HepG2 (cell line): ENCODE results near the gene KRT33A. TPM values are rescaled to one million over a fixed set of nuclear protein-coding genes. Genes with fewer than 3 reads are reported as not detected.

ENCODE experiments used
- ATAC-seq: fragments of 200-7000 bp; cut with Tn5 transposase; 3 replicates; pipeline ENCODE4 v1.9.1; 2020; ENCODE audit warnings: mild to moderate bottlenecking, moderate library complexity
- BruUV-seq: library from RNA; stranded (reverse); fragments of 400-500 nt; replicated peaks from 2 replicates; lab custom pipeline; 2021; lab: Mats Ljungman, UMichigan
- CTCF ChIA-PET: fragments of 300-600 bp; formaldehyde crosslinking; extraction: SDS; loops from one replicate; lab custom pipeline; 2021; ENCODE audit warnings: low total read pairs, inconsistent platforms, low intra/inter-chr PET ratio; lab: Yijun Ruan, JAX
- POLR2A ChIA-PET: fragments of 350-600 bp; sonication (Branson Sonifier 250); formaldehyde crosslinking; loops from one replicate; lab custom pipeline; 2020; ENCODE audit warnings: antibody characterized with exemption, inconsistent platforms; lab: Yijun Ruan, JAX
- DNase-seq: peaks from one replicate; pipeline ENCODE4 v3.0.0-alpha.2; 2015; ENCODE audit warnings: low spot score
- FAIRE-seq: peaks from 3 replicates; lab custom pipeline; 2011; peaks lifted over from hg19 to GRCh38; lab: Jason Lieb, UNC
- H2AFZ ChIP-seq: one replicate; pipeline ENCODE4 v1.6.1; 2011; ENCODE audit warnings: low read length, inconsistent platforms
- H3K27ac ChIP-seq: fragments of 300-600 bp; 3 replicates; pipeline ENCODE4 v1.8.0; 2011; ENCODE audit warnings: mixed run types, mild to moderate bottlenecking, mixed read lengths, low read length, inconsistent platforms; ENCODE audit not compliant: insufficient read depth; ENCODE audit errors: extremely low read length
- H3K27me3 ChIP-seq, 2 experiments: fragments of 200-600 bp in 1 of 2; 2 replicates in 1 of 2; 3 replicates in 1 of 2; pipeline versions ENCODE4 v1.6.0 to v1.8.0; 2011; ENCODE audit warnings: low read length in 2 of 2, mild to moderate bottlenecking in 2 of 2, moderate library complexity in 2 of 2, inconsistent platforms in 1 of 2; ENCODE audit not compliant: insufficient read depth in 2 of 2, control insufficient read depth in 1 of 2
- H3K36me3 ChIP-seq, 2 experiments: fragments of 200-600 bp in 1 of 2; replicated peaks in 1 of 2; 2 replicates in 1 of 2; 3 replicates in 1 of 2; pipeline versions ENCODE4 v1.5.1 to v1.8.0; 2011; ENCODE audit warnings: low read length in 2 of 2, inconsistent platforms in 1 of 2; ENCODE audit not compliant: insufficient read depth in 2 of 2, control insufficient read depth in 1 of 2
- H3K4me1 ChIP-seq: 2 replicates; pipeline ENCODE4 v1.5.1; 2012; ENCODE audit warnings: low read length, inconsistent platforms; ENCODE audit not compliant: insufficient read depth
- H3K4me2 ChIP-seq: 2 replicates; pipeline ENCODE4 v1.6.0; 2011; ENCODE audit warnings: low read depth, low read length, inconsistent platforms
- H3K4me3 ChIP-seq, 3 experiments: fragments of 200-600 bp in 1 of 3; sonication (generic), shearing (Covaris generic) in 1 of 3; replicated peaks in 1 of 3; 2 replicates each; pipeline ENCODE4 v1.5.1; 2011 to 2016; ENCODE audit warnings: low read length in 3 of 3, inconsistent platforms in 2 of 3, low read depth in 2 of 3, mild to moderate bottlenecking in 2 of 3, control low read depth in 1 of 3, mixed read lengths in 1 of 3; ENCODE audit not compliant: insufficient read depth in 1 of 3
- H3K79me2 ChIP-seq: one replicate; pipeline ENCODE4 v1.6.1; 2011; ENCODE audit warnings: low read length, inconsistent platforms; ENCODE audit not compliant: insufficient read depth
- H3K9ac ChIP-seq: 2 replicates; pipeline ENCODE4 v1.6.0; 2011; ENCODE audit warnings: mild to moderate bottlenecking, low read depth, low read length, inconsistent platforms; ENCODE audit not compliant: insufficient read depth
- H3K9me3 ChIP-seq: 2 replicates; pipeline ENCODE4 v1.5.1; 2012; ENCODE audit warnings: mild to moderate bottlenecking, low read length
- H4K20me1 ChIP-seq: 2 replicates; pipeline ENCODE4 v1.6.0; 2011; ENCODE audit warnings: inconsistent platforms, mild to moderate bottlenecking, low read length, moderate library complexity; ENCODE audit not compliant: insufficient read depth
- DMTF1 ChIP-seq: sonication (generic); formaldehyde crosslinking; IDR thresholded peaks from 2 replicates; pipeline ENCODE4 v1.4.0; 2020; ENCODE audit warnings: mild to moderate bottlenecking, missing genetic modification reagents
- FOXJ3 ChIP-seq: sonication (generic); formaldehyde crosslinking; IDR thresholded peaks from 2 replicates; pipeline ENCODE4 v1.4.0; 2020; ENCODE audit warnings: missing genetic modification reagents, mild to moderate bottlenecking, borderline replicate concordance
- NR1H2 ChIP-seq: sonication (generic); formaldehyde crosslinking; IDR thresholded peaks from 2 replicates; pipeline ENCODE4 v1.8.1; 2022; ENCODE audit warnings: low read depth, missing genetic modification reagents, borderline replicate concordance
- PLRG1 ChIP-seq: fragments of 450-650 bp; conservative IDR thresholded peaks from 2 replicates; pipeline ENCODE4 v1.6.1; 2016
- PRMT3 ChIP-seq: sonication (generic); formaldehyde crosslinking; IDR thresholded peaks from 2 replicates; pipeline ENCODE4 v1.8.1; 2022; ENCODE audit warnings: low read depth, mild to moderate bottlenecking, moderate library complexity, missing genetic modification reagents, borderline replicate concordance
- RFX3 ChIP-seq: IDR thresholded peaks from 2 replicates; pipeline ENCODE4 v1.6.1; 2016; ENCODE audit warnings: missing biosample characterization, missing genetic modification reagents
- SIX1 ChIP-seq: sonication (generic); formaldehyde crosslinking; IDR thresholded peaks from 2 replicates; pipeline ENCODE4 v1.4.0; 2020; ENCODE audit warnings: missing genetic modification reagents, borderline replicate concordance
- SOX6 ChIP-seq, 2 experiments: fragments of 450-650 bp in 1 of 2; sonication (generic) in 1 of 2; formaldehyde crosslinking in 1 of 2; IDR thresholded peaks; 2 replicates each; pipeline versions ENCODE4 v1.4.0 to v1.6.1; 2017 to 2020; ENCODE audit warnings: antibody characterized with exemption in 1 of 2, mild to moderate bottlenecking in 1 of 2, missing genetic modification reagents in 1 of 2
- ZBTB1 ChIP-seq: sonication (generic); formaldehyde crosslinking; IDR thresholded peaks from 2 replicates; pipeline ENCODE4 v1.4.0; 2020; ENCODE audit warnings: missing genetic modification reagents, borderline replicate concordance
- ZNF333 ChIP-seq: sonication (generic); formaldehyde crosslinking; IDR thresholded peaks from 2 replicates; pipeline ENCODE4 v1.4.0; 2020; ENCODE audit warnings: mild to moderate bottlenecking, missing genetic modification reagents, borderline replicate concordance
- WGBS: methylation state at CpG from one replicate; pipeline ENCODE4 v1.1.6; 2017; ENCODE audit warnings: low lambda C conversion rate; 5-methylcytosine and 5-hydroxymethylcytosine counted together
- in situ Hi-C: cut with HindIII; loops from 2 replicates; pipeline ENCODE4 v1.10.0; 2017; ENCODE audit warnings: low pct_unique_long_range_greater_than_20kb; ENCODE audit not compliant: extremely low pct_ligation_motif_present
- intact Hi-C: fragments of 100-400 bp; cut with micrococcal nuclease; formaldehyde crosslinking; loops from one replicate; pipeline ENCODE4 v1.10.0; 2022; ENCODE audit not compliant: unreplicated experiment
- polyA plus RNA-seq, 8 experiments: library from polyadenylated mRNA; depleted of rRNA in 3 of 8; stranded (reverse) in 7 of 8; unstranded in 1 of 8; fragments of >200 nt; fragmentation: Illumina TruSeq in 4 of 8; extraction: Trizol in 4 of 8; gene quantifications; 2 replicates each; pipeline versions ENCODE4 v1.2.1 to v1.2.3, GENCODE V29; 2011 to 2016; ENCODE audit warnings: low read depth in 4 of 8, missing spikeins in 1 of 8, mixed read lengths in 1 of 8; ENCODE audit not compliant: insufficient read depth in 1 of 8
- total RNA-seq, 5 experiments: library from RNA; depleted of rRNA; stranded (reverse); fragments of >200 nt; fragmentation: Illumina TruSeq; extraction: Trizol; gene quantifications; 2 replicates each; pipeline ENCODE4 v1.2.3, GENCODE V29; 2016; ENCODE audit warnings: low read depth in 1 of 5
- TF ChIP-seq, protein P1 (sequence below): sonication (generic); formaldehyde crosslinking; IDR thresholded peaks from 2 replicates; pipeline ENCODE4 v1.4.0; 2020; ENCODE audit warnings: missing genetic modification reagents
- TF ChIP-seq, protein P2 (sequence below): sonication (generic); formaldehyde crosslinking; IDR thresholded peaks from 2 replicates; pipeline ENCODE4 v1.8.0; 2022; ENCODE audit warnings: mild to moderate bottlenecking, missing genetic modification reagents, moderate library complexity
- TF ChIP-seq, protein P3 (sequence below): sonication (generic); formaldehyde crosslinking; conservative IDR thresholded peaks from 2 replicates; pipeline ENCODE4 v1.4.0; 2020; ENCODE audit warnings: missing genetic modification reagents

KRT33A gene
- total and polyA plus RNA-seq, 2 of the 13 experiments (the other 11 are each of a cell fraction or from before 2014, with no cell fraction given) = not detected

DNA sequence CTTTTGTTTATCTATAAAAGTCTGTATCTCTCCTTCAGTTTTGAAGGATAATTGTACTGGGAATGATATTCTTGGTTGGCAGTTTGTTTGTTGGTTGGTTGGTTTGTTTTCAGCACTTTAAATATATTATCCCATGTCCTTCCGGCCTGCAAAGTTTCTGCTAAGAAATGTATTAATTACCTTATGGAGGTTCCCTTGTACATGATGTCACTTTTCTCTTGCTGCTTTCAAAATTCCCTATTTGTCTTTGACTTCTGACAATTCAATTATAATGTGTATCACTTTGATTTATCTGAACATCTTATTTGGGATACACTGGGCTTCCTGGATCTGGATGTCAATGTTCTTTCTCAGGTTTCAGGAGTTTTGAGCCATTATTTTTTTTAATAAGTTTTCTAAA lies 35.6 kb upstream of the KRT33A start:
- no peak overlapping the region for H3K9ac ChIP-seq
- in situ Hi-C loops (no loop called here), intact Hi-C loops (no loop called here)
- peaks cover 0 to 3% of the 10 kb centered on the region in 2 experiments; a peak in 1 of 5 replicates for H3K27me3 ChIP-seq
- DNase-seq (no peak), ATAC-seq (no peak), FAIRE-seq (no peak)
- no peaks in the 10 kb centered on the region for H3K36me3 ChIP-seq
- ChIA-PET CTCF (no interaction called here), POLR2A (no interaction called here)
- 0 out of 2 replicates have a peak, but pooled peaks cover 4% of the 10 kb centered on the region for H3K4me1 ChIP-seq
- no peak overlapping the region for H3K27ac ChIP-seq
- H3K4me3 ChIP-seq = no peak overlapping the region
- 93% methylated on average over 1 of the region's 1 CpG for WGBS
- H4K20me1 ChIP-seq = no peaks in the 10 kb centered on the region
- no peaks in the 10 kb centered on the region for H3K79me2 ChIP-seq
- H3K9me3 ChIP-seq = peaks cover 9% of the 10 kb centered on the region
- no TSS peak for BruUV-seq
- H3K4me2 ChIP-seq = no peak overlapping the region
- H2AFZ ChIP-seq = no peak overlapping the region
- TF ChIP-seq DMTF1 (CRISPR knock-in tag) = no peak
- no peak for TF ChIP-seq ZNF333 (CRISPR knock-in tag)
- TF ChIP-seq SOX6 (IDR thresholded peaks at IDR 0.05) = no peak
- TF ChIP-seq SOX6 (CRISPR knock-in tag; IDR thresholded peaks at IDR 0.05) = no peak
- TF ChIP-seq NR1H2 (CRISPR knock-in tag) = no peak
- TF ChIP-seq, protein P1, sequence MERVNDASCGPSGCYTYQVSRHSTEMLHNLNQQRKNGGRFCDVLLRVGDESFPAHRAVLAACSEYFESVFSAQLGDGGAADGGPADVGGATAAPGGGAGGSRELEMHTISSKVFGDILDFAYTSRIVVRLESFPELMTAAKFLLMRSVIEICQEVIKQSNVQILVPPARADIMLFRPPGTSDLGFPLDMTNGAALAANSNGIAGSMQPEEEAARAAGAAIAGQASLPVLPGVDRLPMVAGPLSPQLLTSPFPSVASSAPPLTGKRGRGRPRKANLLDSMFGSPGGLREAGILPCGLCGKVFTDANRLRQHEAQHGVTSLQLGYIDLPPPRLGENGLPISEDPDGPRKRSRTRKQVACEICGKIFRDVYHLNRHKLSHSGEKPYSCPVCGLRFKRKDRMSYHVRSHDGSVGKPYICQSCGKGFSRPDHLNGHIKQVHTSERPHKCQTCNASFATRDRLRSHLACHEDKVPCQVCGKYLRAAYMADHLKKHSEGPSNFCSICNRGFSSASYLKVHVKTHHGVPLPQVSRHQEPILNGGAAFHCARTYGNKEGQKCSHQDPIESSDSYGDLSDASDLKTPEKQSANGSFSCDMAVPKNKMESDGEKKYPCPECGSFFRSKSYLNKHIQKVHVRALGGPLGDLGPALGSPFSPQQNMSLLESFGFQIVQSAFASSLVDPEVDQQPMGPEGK = no peak
- no peak for TF ChIP-seq PRMT3 (CRISPR knock-in tag)
- TF ChIP-seq PLRG1 = no peak
- TF ChIP-seq ZBTB1 (CRISPR knock-in tag) = no peak
- TF ChIP-seq, protein P2, sequence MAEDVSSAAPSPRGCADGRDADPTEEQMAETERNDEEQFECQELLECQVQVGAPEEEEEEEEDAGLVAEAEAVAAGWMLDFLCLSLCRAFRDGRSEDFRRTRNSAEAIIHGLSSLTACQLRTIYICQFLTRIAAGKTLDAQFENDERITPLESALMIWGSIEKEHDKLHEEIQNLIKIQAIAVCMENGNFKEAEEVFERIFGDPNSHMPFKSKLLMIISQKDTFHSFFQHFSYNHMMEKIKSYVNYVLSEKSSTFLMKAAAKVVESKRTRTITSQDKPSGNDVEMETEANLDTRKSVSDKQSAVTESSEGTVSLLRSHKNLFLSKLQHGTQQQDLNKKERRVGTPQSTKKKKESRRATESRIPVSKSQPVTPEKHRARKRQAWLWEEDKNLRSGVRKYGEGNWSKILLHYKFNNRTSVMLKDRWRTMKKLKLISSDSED (CRISPR knock-in tag) = no peak
- no peak for TF ChIP-seq RFX3
- TF ChIP-seq, protein P3, sequence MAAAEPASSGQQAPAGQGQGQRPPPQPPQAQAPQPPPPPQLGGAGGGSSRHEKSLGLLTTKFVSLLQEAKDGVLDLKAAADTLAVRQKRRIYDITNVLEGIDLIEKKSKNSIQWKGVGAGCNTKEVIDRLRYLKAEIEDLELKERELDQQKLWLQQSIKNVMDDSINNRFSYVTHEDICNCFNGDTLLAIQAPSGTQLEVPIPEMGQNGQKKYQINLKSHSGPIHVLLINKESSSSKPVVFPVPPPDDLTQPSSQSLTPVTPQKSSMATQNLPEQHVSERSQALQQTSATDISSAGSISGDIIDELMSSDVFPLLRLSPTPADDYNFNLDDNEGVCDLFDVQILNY = no peak
- TF ChIP-seq FOXJ3 (CRISPR knock-in tag) = no peak
- TF ChIP-seq SIX1 (CRISPR knock-in tag) = no peak
